ENCODE results near the gene SRGAP1. TPM values are rescaled to one million over a fixed set of nuclear protein-coding genes. Genes with fewer than 3 reads are reported as not detected.

SRGAP1 gene
- total and polyA plus RNA-seq, 2 of the 13 experiments (the other 11 are each of a cell fraction or from before 2014, with no cell fraction given): 1.6 to 3.4 TPM

GRCh38 chr12:63915105-63915800 lies 70.8 kb downstream of the SRGAP1 start (continued):
- no peak for TF ChIP-seq AKNA (CRISPR knock-in tag; IDR thresholded peaks at IDR 0.05; ENCODE audit: borderline replicate concordance)
- TF ChIP-seq TMF1 (CRISPR knock-in tag; IDR thresholded peaks at IDR 0.05; ENCODE audit: low read depth): no peak
- TF ChIP-seq ZNF768 (CRISPR knock-in tag; IDR thresholded peaks at IDR 0.05): no peak
- no peak for TF ChIP-seq YEATS4 (CRISPR knock-in tag; IDR thresholded peaks at IDR 0.05; ENCODE audit: borderline replicate concordance)
- TF ChIP-seq ZMAT3 (CRISPR knock-in tag; conservative IDR thresholded peaks at IDR 0.05): no peak
- no peak for TF ChIP-seq ZNF556 (CRISPR knock-in tag; IDR thresholded peaks at IDR 0.05; ENCODE audit: borderline replicate concordance)
- no peak for TF ChIP-seq AGO2 (optimal IDR thresholded peaks at IDR 0.05; ENCODE audit: low read depth, low read length)
- no peak for TF ChIP-seq ZNF737 (CRISPR knock-in tag; IDR thresholded peaks at IDR 0.05; ENCODE audit: borderline replicate concordance)
- TF ChIP-seq MED8 (CRISPR knock-in tag; IDR thresholded peaks at IDR 0.05; ENCODE audit: insufficient replicate concordance): no peak
- no peak for TF ChIP-seq ZNF205 (CRISPR knock-in tag; IDR thresholded peaks at IDR 0.05)
